ENCODE measurements around the gene COPA. TPM values are rescaled to one million over a fixed set of nuclear protein-coding genes. Genes with fewer than 3 reads are reported as not detected.
A peak's percentile ranks its signal among the peaks of the same experiment; 100 is the strongest.

COPA gene
- total RNA-seq, 2 experiments from 2014 or later, result 117 to 118 TPM

- POLR2A ChIA-PET, result interaction anchor here (1.4 kb wide), 1 partner anchor 13 kb away, joined by 5 read pairs; no protein-coding TSS in a partner anchor
- peaks cover 33% of the 10 kb centered on the region for H3K36me3 Mint-ChIP-seq (ENCODE audit: low read depth)
- no peak overlapping the region for H3K27ac Mint-ChIP-seq
- CTCF ChIA-PET, result interaction anchor here (0.9 to 3.1 kb wide), 4 partner anchors 11 to 145 kb away, joined by 3 to 9 read pairs (median 4); no protein-coding TSS in a partner anchor
- no peak for DNase-seq
- H3K4me3 Mint-ChIP-seq, result no peak overlapping the region
- TF ChIP-seq CTCF (IDR thresholded peaks at IDR 0.05), result no peak
- peaks cover 33% of the 10 kb centered on the region for H3K4me1 Mint-ChIP-seq (ENCODE audit: low read depth)
- no peaks in the 10 kb centered on the region for H3K27me3 Mint-ChIP-seq
- intact Hi-C loops (cut with micrococcal nuclease), result no loop called here
- no peaks in the 10 kb centered on the region for H3K9me3 Mint-ChIP-seq
- ATAC-seq, result no peak
Measured at GRCh38 chr1:160338580-160338979, 4.5 kb downstream of the COPA start.

GRCh38 chr1:160332516-160332915 lies 10.5 kb downstream of the COPA start:
- ChIA-PET CTCF (interaction anchor here (0.9 to 3.6 kb wide), 4 partner anchors 21 to 80 kb away, joined by 4 to 26 read pairs (median 6); no protein-coding TSS in a partner anchor), POLR2A (interaction anchor here (1.1 to 1.3 kb wide), 2 partner anchors 47 to 89 kb away, joined by 4 read pairs; partner anchors contain the start of gene PEX19)
- TF ChIP-seq CTCF (IDR thresholded peaks at IDR 0.05), result no peak
- DNase-seq (no peak), ATAC-seq (no peak)
- intact Hi-C loops (cut with micrococcal nuclease), result no loop called here
- Mint-ChIP-seq H3K9me3 (no peaks in the 10 kb centered on the region), H3K4me1 (ENCODE audit: low read depth) (peaks cover 7% of the 10 kb centered on the region), H3K36me3 (ENCODE audit: low read depth) (peaks cover 40% of the 10 kb centered on the region), H3K4me3 (no peak overlapping the region), H3K27ac (no peak overlapping the region), H3K27me3 (no peaks in the 10 kb centered on the region)

- no peak for ATAC-seq
- Mint-ChIP-seq H3K27me3 (no peaks in the 10 kb centered on the region), H3K4me3 (no peak overlapping the region), H3K9me3 (no peaks in the 10 kb centered on the region), H3K36me3 (ENCODE audit: low read depth) (peaks cover 43% of the 10 kb centered on the region), H3K4me1 (ENCODE audit: low read depth) (peaks cover 4% of the 10 kb centered on the region), H3K27ac (peak overlapping the region; percentile 22)
- no peak for DNase-seq
- ChIA-PET CTCF (interaction anchor here (1.3 to 3.7 kb wide), 3 partner anchors 24 to 137 kb away, joined by 3 to 20 read pairs (median 3); no protein-coding TSS in a partner anchor), POLR2A (interaction anchor here (1.1 to 1.3 kb wide), 2 partner anchors 13 to 38 kb away, joined by 3 read pairs; partner anchors contain the start of genes COPA and NCSTN)
- TF ChIP-seq CTCF (IDR thresholded peaks at IDR 0.05), result no peak
- intact Hi-C loops (cut with micrococcal nuclease), result no loop called here
Measured at GRCh38 chr1:160330119-160330518, 12.9 kb downstream of the COPA start.

- H3K9me3 Mint-ChIP-seq, result no peaks in the 10 kb centered on the region
- DNase-seq (no peak), ATAC-seq (no peak)
- H3K36me3 Mint-ChIP-seq (ENCODE audit: low read depth), result peaks cover 40% of the 10 kb centered on the region
- H3K27ac Mint-ChIP-seq, result no peak overlapping the region
- peaks cover 4% of the 10 kb centered on the region for H3K4me1 Mint-ChIP-seq (ENCODE audit: low read depth)
- no peaks in the 10 kb centered on the region for H3K27me3 Mint-ChIP-seq
- ChIA-PET CTCF (interaction anchor here (0.6 to 3.7 kb wide), 2 partner anchors 10 to 37 kb away, joined by 3 to 20 read pairs; no protein-coding TSS in a partner anchor), POLR2A (interaction anchor here (1.2 kb wide), 1 partner anchor 43 kb away, joined by 3 read pairs; the partner anchor contains the start of gene PEX19)
- H3K4me3 Mint-ChIP-seq, result no peak overlapping the region
- no peak for TF ChIP-seq CTCF (IDR thresholded peaks at IDR 0.05)
- intact Hi-C loops (cut with micrococcal nuclease), result no loop called here
Measured at GRCh38 chr1:160328184-160328583, 14.9 kb downstream of the COPA start.

- ATAC-seq, result no peak
- peaks cover 4% of the 10 kb centered on the region for H3K4me1 Mint-ChIP-seq (ENCODE audit: low read depth)
- no peak overlapping the region for H3K4me3 Mint-ChIP-seq
- H3K9me3 Mint-ChIP-seq, result no peaks in the 10 kb centered on the region
- no peak for TF ChIP-seq CTCF (IDR thresholded peaks at IDR 0.05)
- intact Hi-C loops (cut with micrococcal nuclease), result no loop called here
- POLR2A ChIA-PET, result interaction anchor here (1.3 kb wide), 1 partner anchor 11 kb away, joined by 3 read pairs; no protein-coding TSS in a partner anchor
- DNase-seq, result no peak
- no peak overlapping the region for H3K27ac Mint-ChIP-seq
- no peaks in the 10 kb centered on the region for H3K27me3 Mint-ChIP-seq
- CTCF ChIA-PET, result interaction anchor here (1.1 kb wide), 1 partner anchor 28 kb away, joined by 3 read pairs; no protein-coding TSS in a partner anchor
- H3K36me3 Mint-ChIP-seq (ENCODE audit: low read depth), result peaks cover 39% of the 10 kb centered on the region
Measured at GRCh38 chr1:160326418-160326817, 16.6 kb downstream of the COPA start.
